IPS-NIHi7 (cell line): ENCODE measurements around the gene CCL15.
"Not testable (repeated sequence)": the region's sequence is repeated elsewhere in the genome, so short reads cannot be mapped to it uniquely, and the experiment has no call there.

Source experiments
- DNase-seq: peaks from one replicate; pipeline ENCODE4 v3.0.0; 2012; ENCODE audit warnings: mixed read lengths; ENCODE audit errors: extremely low spot score

Gene CCL15

GRCh38 chr17:36001110-36001771 lies at the start of gene CCL15:
CCL15 (minus strand) TSS chr17:36001553; CDS start chr17:36001492, 61 bp downstream.
- DNase-seq, result no peak

- DNase-seq, result no peak
These were observed 48.3 kb upstream of the CCL15 start for GRCh38 chr17:36049643-36050042.

- no peak for DNase-seq
These were observed 46.7 kb upstream of the CCL15 start for GRCh38 chr17:36048066-36048465.

- DNase-seq, result no peak
These were observed 34.9 kb upstream of the CCL15 start for GRCh38 chr17:36036235-36036634.

- DNase-seq, result no peak
These were observed 32.8 kb upstream of the CCL15 start for GRCh38 chr17:36034127-36034526.

- no peak for DNase-seq
These were observed 29.6 kb upstream of the CCL15 start for GRCh38 chr17:36030956-36031355.

GRCh38 chr17:36027761-36028160 lies 26.4 kb upstream of the CCL15 start:
- DNase-seq, result no peak

GRCh38 chr17:36024106-36024869 lies 22.9 kb upstream of the CCL15 start:
- no peak for DNase-seq

- no peak for DNase-seq
These were observed 18.1 kb upstream of the CCL15 start for GRCh38 chr17:36019423-36019822.

- no peak for DNase-seq
These were observed 16.4 kb upstream of the CCL15 start, which contains the start of gene CCL23 for GRCh38 chr17:36017799-36018198. CCL23 (minus strand) TSS chr17:36017972; CDS start chr17:36017897, 75 bp downstream.

GRCh38 chr17:36016555-36016954 lies 15.2 kb upstream of the CCL15 start:
- no peak for DNase-seq

GRCh38 chr17:36015895-36016294 lies 14.5 kb upstream of the CCL15 start:
- DNase-seq, result not testable (repeated sequence)

GRCh38 chr17:36014946-36015345 lies 13.6 kb upstream of the CCL15 start:
- no peak for DNase-seq

- DNase-seq, result no peak
These were observed 9.8 kb upstream of the CCL15 start for GRCh38 chr17:36011201-36011600.

- peak; percentile 44 for DNase-seq
These were observed 7.8 kb upstream of the CCL15 start for GRCh38 chr17:36008998-36009665.

GRCh38 chr17:36004594-36005108 lies 3.3 kb upstream of the CCL15 start:
- no peak for DNase-seq

GRCh38 chr17:36002631-36003030 lies 1.3 kb upstream of the CCL15 start:
- DNase-seq, result no peak

GRCh38 chr17:36001862-36002603 lies 680 bp upstream of the CCL15 start:
- no peak for DNase-seq

GRCh38 chr17:36000732-36001109 lies 632 bp downstream of the CCL15 start:
- no peak for DNase-seq

- no peak for DNase-seq
These were observed 2.6 kb downstream of the CCL15 start for GRCh38 chr17:35998756-35999155.

- no peak for DNase-seq
These were observed 3.3 kb downstream of the CCL15 start for GRCh38 chr17:35998018-35998545.
